PC-9 (cell line): ENCODE results near the gene TRAF4. TPM values are rescaled to one million over a fixed set of nuclear protein-coding genes. Genes with fewer than 3 reads are reported as not detected.

Experiments
- BruUV-seq: library from RNA; stranded (reverse); fragments of 400-500 nt; replicated peaks from 2 replicates; lab custom pipeline; 2021; lab: Mats Ljungman, UMichigan
- CTCF ChIA-PET: fragments of 300-600 bp; sonication (Branson Sonifier 250); formaldehyde crosslinking; loops from one replicate; lab custom pipeline; 2022; ENCODE audit warnings: antibody characterized with exemption; lab: Charles Lee
- POLR2A ChIA-PET: fragments of 300-600 bp; sonication (Branson Sonifier 250); formaldehyde crosslinking; loops from one replicate; lab custom pipeline; 2022; ENCODE audit warnings: antibody characterized with exemption; ENCODE audit not compliant: unreplicated experiment; lab: Charles Lee
- DNase-seq, 2 experiments: peaks; one replicate each; pipeline versions ENCODE4 v3.0.0 to v3.0.0-alpha.2; 2015 to 2022; ENCODE audit warnings: mixed read lengths in 1 of 2
- H2AFZ ChIP-seq: fragments of 200-600 bp; sonication (generic); 2 replicates; pipeline ENCODE4 v1.8.1; 2017; ENCODE audit warnings: antibody characterized with exemption
- H3F3A ChIP-seq: fragments of 200-600 bp; sonication (generic); 2 replicates; pipeline ENCODE4 v1.8.1; 2017; ENCODE audit warnings: antibody characterized with exemption, mild to moderate bottlenecking, low read depth; ENCODE audit not compliant: insufficient read depth
- H3K27ac ChIP-seq: fragments of 200-600 bp; sonication (generic); 2 replicates; pipeline ENCODE4 v1.6.1; 2016; ENCODE audit warnings: mixed run types
- H3K27me3 ChIP-seq: fragments of 200-600 bp; sonication (generic); 2 replicates; pipeline ENCODE4 v1.6.1; 2016; ENCODE audit warnings: low read depth, mixed run types; ENCODE audit not compliant: insufficient read depth
- H3K36me3 ChIP-seq: fragments of 200-600 bp; sonication (generic); 2 replicates; pipeline ENCODE4 v1.6.1; 2016; ENCODE audit warnings: low read depth, mixed run types
- H3K4me1 ChIP-seq: fragments of 200-600 bp; sonication (generic); replicated peaks from 2 replicates; pipeline ENCODE4 v1.6.1; 2016; ENCODE audit warnings: mixed run types; ENCODE audit not compliant: insufficient read depth
- H3K4me2 ChIP-seq: fragments of 200-600 bp; sonication (generic); 2 replicates; pipeline ENCODE4 v1.6.1; 2017; ENCODE audit warnings: mixed run types
- H3K4me3 ChIP-seq: fragments of 200-600 bp; sonication (generic); 2 replicates; pipeline ENCODE4 v1.6.1; 2016; ENCODE audit warnings: mixed run types
- H3K79me2 ChIP-seq: fragments of 200-600 bp; sonication (generic); 2 replicates; pipeline ENCODE4 v1.6.1; 2017; ENCODE audit warnings: low read depth, mixed run types
- H3K9me2 ChIP-seq: fragments of 200-600 bp; sonication (generic); 2 replicates; pipeline ENCODE4 v1.8.1; 2017; ENCODE audit warnings: mild to moderate bottlenecking; ENCODE audit not compliant: insufficient read depth
- H3K9me3 ChIP-seq: fragments of 200-600 bp; sonication (generic); 2 replicates; pipeline ENCODE4 v1.8.1; 2016; ENCODE audit warnings: low read depth; ENCODE audit not compliant: insufficient read depth
- H4K20me1 ChIP-seq: fragments of 200-600 bp; sonication (generic); 2 replicates; pipeline ENCODE4 v1.8.1; 2017; ENCODE audit not compliant: insufficient read depth
- CTCF ChIP-seq: fragments of 200-600 bp; sonication (generic); conservative IDR thresholded peaks from 2 replicates; pipeline ENCODE4 v1.6.1; 2017; ENCODE audit warnings: mixed run types, antibody characterized with exemption, mild to moderate bottlenecking, moderate library complexity
- EZH2 ChIP-seq: fragments of 200-600 bp; sonication (generic); IDR thresholded peaks from 2 replicates; pipeline ENCODE4 v1.8.0; 2017; ENCODE audit warnings: antibody characterized with exemption, low read depth
- intact Hi-C: fragments of 100-400 bp; cut with micrococcal nuclease; formaldehyde crosslinking; loops from one replicate; pipeline ENCODE4 v1.10.0; 2022; ENCODE audit not compliant: unreplicated experiment
- total RNA-seq: library from RNA; stranded (reverse); gene quantifications from 2 replicates; pipeline ENCODE4 v1.2.3, GENCODE V29; 2021

Gene TRAF4
- total RNA-seq, 1 experiment from 2014 or later: 159 TPM

- Histone ChIP-seq H3K27me3 (no peaks in the 10 kb centered on the region), H3K9me3 (no peaks in the 10 kb centered on the region), H3K36me3 (no peaks in the 10 kb centered on the region), H2AFZ (no peak overlapping the region), H3K4me1 (peaks cover 7% of the 10 kb centered on the region), H3F3A (peaks cover 28% of the 10 kb centered on the region; the same call in 1 of the 2 replicates), H3K27ac (no peak overlapping the region), H4K20me1 (no peaks in the 10 kb centered on the region), H3K4me2 (no peak overlapping the region), H3K79me2 (no peaks in the 10 kb centered on the region), H3K4me3 (no peak overlapping the region), H3K9me2 (no peaks in the 10 kb centered on the region)
- BruUV-seq: no TSS peak
- intact Hi-C loops: no loop called here
- ChIA-PET POLR2A (no interaction called here), CTCF (no interaction called here)
- no peak for DNase-seq
- TF ChIP-seq CTCF: no peak
- no peak for TF ChIP-seq EZH2
Measured at GRCh38 chr17:28706471-28707338, 37.1 kb upstream of the TRAF4 start.

GRCh38 chr17:28707339-28707720 is 36.5 kb upstream of the TRAF4 start:
- DNase-seq: no peak
- ChIA-PET POLR2A (no interaction called here), CTCF (no interaction called here)
- H2AFZ ChIP-seq: no peak overlapping the region
- BruUV-seq: no TSS peak
- no peak overlapping the region for H3K27ac ChIP-seq
- H4K20me1 ChIP-seq: no peaks in the 10 kb centered on the region
- H3K9me3 ChIP-seq: no peaks in the 10 kb centered on the region
- H3K36me3 ChIP-seq: no peaks in the 10 kb centered on the region
- no peaks in the 10 kb centered on the region for H3K27me3 ChIP-seq
- H3K4me2 ChIP-seq: no peak overlapping the region
- TF ChIP-seq EZH2 (no peak), CTCF (no peak)
- peaks cover 34% of the 10 kb centered on the region; the same call in 1 of the 2 replicates for H3F3A ChIP-seq
- no peak overlapping the region for H3K4me3 ChIP-seq
- intact Hi-C loops: no loop called here
- H3K9me2 ChIP-seq: no peaks in the 10 kb centered on the region
- H3K79me2 ChIP-seq: no peaks in the 10 kb centered on the region
- H3K4me1 ChIP-seq: peaks cover 7% of the 10 kb centered on the region

- Histone ChIP-seq H3K9me2 (no peaks in the 10 kb centered on the region), H3F3A (peaks cover 58% of the 10 kb centered on the region; the same call in 1 of the 2 replicates), H3K4me3 (peak overlapping the region; percentile 82), H3K4me1 (peaks cover 14% of the 10 kb centered on the region), H2AFZ (peak overlapping the region; percentile 86), H3K79me2 (peaks cover 9% of the 10 kb centered on the region), H3K36me3 (peaks cover 6% of the 10 kb centered on the region), H3K9me3 (no peaks in the 10 kb centered on the region), H4K20me1 (no peaks in the 10 kb centered on the region), H3K27ac (peak overlapping the region; percentile 17; the same call in 1 of the 2 replicates), H3K4me2 (peak overlapping the region; percentile 97), H3K27me3 (no peaks in the 10 kb centered on the region)
- POLR2A ChIA-PET: interaction anchor here (0.5 to 1.1 kb wide), 12 partner anchors 8 to 368 kb away, joined by 3 to 18 read pairs (median 6); partner anchors contain the start of genes RPL23A and TLCD1
- CTCF ChIA-PET: interaction anchor here (0.5 to 0.8 kb wide), 3 partner anchors 67 to 126 kb away, joined by 3 to 4 read pairs (median 4); no protein-coding TSS in a partner anchor
- peak; percentile 66 to 95 for DNase-seq
- intact Hi-C loops: no loop called here
- BruUV-seq: no TSS peak
- TF ChIP-seq CTCF (no peak), EZH2 (no peak)
Measured at GRCh38 chr17:28710861-28711722, 32.7 kb upstream of the TRAF4 start.
